ENCODE measurements around the gene ZBTB16.

DNA sequence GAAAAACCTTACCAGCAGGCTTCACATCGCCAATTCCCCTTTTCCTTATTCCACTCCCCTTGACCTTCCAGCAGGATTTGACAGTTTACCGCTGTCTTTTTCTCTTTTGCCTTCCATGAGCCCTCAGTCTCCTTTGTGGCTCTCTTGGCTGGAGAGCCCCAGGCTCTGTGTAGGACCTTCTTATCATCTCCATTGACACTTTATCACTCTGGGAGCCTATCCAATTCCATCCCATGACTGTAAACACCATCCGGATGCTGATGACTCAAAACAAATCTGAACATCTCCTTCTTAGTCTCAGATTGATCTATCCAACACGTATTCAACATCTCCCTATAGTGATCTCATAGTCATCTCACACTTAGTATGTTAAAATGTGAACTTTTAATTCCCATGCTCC is 48.6 kb upstream of the ZBTB16 start:
- TF ChIP-seq JUND (IDR thresholded peaks at IDR 0.05) (no peak), TAF1 (conservative IDR thresholded peaks at IDR 0.05) (no peak), YY1 (IDR thresholded peaks at IDR 0.05) (no peak), RAD21 (IDR thresholded peaks at IDR 0.05) (no peak), SP1 (IDR thresholded peaks at IDR 0.05) (no peak), REST (IDR thresholded peaks at IDR 0.05) (no peak), MAX (IDR thresholded peaks at IDR 0.05) (no peak), FOXA1 (IDR thresholded peaks at IDR 0.05) (no peak)
- TF ChIP-seq, protein P1, sequence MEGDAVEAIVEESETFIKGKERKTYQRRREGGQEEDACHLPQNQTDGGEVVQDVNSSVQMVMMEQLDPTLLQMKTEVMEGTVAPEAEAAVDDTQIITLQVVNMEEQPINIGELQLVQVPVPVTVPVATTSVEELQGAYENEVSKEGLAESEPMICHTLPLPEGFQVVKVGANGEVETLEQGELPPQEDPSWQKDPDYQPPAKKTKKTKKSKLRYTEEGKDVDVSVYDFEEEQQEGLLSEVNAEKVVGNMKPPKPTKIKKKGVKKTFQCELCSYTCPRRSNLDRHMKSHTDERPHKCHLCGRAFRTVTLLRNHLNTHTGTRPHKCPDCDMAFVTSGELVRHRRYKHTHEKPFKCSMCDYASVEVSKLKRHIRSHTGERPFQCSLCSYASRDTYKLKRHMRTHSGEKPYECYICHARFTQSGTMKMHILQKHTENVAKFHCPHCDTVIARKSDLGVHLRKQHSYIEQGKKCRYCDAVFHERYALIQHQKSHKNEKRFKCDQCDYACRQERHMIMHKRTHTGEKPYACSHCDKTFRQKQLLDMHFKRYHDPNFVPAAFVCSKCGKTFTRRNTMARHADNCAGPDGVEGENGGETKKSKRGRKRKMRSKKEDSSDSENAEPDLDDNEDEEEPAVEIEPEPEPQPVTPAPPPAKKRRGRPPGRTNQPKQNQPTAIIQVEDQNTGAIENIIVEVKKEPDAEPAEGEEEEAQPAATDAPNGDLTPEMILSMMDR (IDR thresholded peaks at IDR 0.05; ENCODE audit: low read depth, low read length, missing input control) = no peak

All from liver (tissue), 3 donors.